Measurements from ENCODE around the gene BRINP2.

Gene BRINP2

DNA sequence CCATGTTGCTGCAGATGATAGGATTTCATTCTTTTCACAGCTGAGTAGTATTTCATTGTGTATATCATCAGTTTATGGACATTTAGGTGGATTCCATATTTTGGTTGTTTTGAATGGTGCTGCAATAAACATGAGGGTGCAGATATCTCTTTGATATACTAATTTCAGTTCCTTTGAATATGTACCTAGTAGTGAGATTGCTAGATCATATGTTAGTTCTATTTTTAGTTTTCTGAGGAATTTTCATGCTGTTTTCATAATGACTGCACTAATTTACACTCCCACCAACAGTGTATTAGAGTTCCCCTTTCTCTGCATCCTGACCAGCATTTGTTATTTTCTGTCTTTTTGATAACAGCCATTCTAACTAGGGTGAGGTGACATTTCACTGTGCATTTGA, 82.1 kb downstream of the BRINP2 start:
- Histone ChIP-seq H3K36me3 (ENCODE audit: control insufficient read depth, insufficient read depth, low read length, severe bottlenecking) (no peaks in the 10 kb centered on the region), H3K27me3 (replicated peaks; ENCODE audit: control insufficient read depth, insufficient read depth, low read length) (no peaks in the 10 kb centered on the region), H3K9me3 (ENCODE audit: control insufficient read depth, low read length) (no peaks in the 10 kb centered on the region), H3K4me1 (ENCODE audit: control insufficient read depth, insufficient read depth, low read length) (peaks cover 16% of the 10 kb centered on the region), H3K4me3 (ENCODE audit: low read length) (no peak overlapping the region), H3K9ac (ENCODE audit: low read length) (no peak overlapping the region)
- DNase-seq (ENCODE audit: low read depth) = no peak

DNA sequence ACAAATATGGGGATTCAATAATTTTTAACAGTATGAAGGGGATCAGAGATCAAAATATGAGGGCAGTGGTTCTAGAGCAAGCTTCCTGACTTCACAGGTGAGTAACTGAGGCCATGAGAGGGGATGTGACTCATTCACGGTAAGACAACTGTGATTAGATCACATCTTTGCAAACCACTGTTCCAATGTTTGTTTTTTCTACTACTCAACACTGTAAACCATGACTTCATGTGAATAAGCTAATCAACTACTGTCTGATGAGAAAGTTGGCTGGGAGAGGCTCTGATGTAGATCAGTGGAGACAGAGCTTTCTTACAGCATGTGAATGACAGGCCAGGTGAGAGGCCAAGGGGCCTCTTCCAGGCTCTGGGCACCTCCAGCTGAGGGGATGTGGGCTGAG, 84.7 kb downstream of the BRINP2 start:
- H3K4me1 ChIP-seq (ENCODE audit: control insufficient read depth, insufficient read depth, low read length) = peaks cover 16% of the 10 kb centered on the region
- H3K4me3 ChIP-seq (ENCODE audit: low read length) = no peak overlapping the region
- DNase-seq (ENCODE audit: low read depth) = no peak
- H3K27me3 ChIP-seq (replicated peaks; ENCODE audit: control insufficient read depth, insufficient read depth, low read length) = no peaks in the 10 kb centered on the region
- H3K9ac ChIP-seq (ENCODE audit: low read length) = no peak overlapping the region
- no peaks in the 10 kb centered on the region for H3K9me3 ChIP-seq (ENCODE audit: control insufficient read depth, low read length)
- H3K36me3 ChIP-seq (ENCODE audit: control insufficient read depth, insufficient read depth, low read length, severe bottlenecking) = no peaks in the 10 kb centered on the region

DNA sequence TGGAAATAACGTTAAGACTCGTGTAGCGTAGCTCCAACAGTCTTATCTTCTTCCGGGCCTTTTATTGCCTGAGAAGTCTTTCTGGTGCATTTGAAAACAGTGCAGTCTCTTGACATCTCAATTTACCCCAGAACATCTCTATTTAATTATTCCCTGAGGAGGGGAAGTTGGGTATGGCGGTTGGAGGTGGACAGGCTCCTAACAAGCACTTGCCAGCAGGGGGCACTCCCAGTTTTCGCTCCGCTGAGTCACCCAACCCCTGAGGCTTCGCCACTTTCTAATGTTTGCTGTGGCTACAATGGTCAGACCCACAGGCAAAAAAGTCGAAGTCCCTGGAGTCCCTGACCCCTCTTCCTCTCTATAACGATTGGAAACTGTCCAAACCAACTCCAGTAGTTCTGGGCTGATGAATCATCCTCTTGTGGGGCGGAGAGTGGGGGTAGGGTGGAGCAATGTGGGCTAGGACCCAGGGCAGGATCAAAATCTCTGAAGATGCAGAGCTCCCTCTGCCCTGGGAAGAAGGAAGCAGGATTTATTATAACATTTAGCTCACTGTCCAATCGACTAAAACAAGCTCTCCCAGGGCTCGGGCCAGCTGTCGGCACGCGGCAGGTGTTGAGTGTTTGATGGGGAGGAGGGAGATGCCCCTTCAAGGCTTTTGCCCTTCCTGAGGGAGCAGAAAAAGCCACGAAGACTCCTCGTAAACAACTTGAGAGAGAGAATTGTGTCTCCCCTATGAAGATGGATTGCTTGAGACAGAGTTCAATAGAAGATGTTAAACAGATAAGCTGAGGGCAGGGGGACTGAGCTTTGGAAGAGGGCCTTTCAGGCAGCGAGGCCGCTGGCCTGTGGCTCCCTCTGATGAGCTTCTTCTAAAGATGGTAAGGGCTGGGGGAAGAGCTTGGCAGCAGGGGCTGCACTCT, 85.7 kb downstream of the BRINP2 start:
- Histone ChIP-seq H3K27me3 (replicated peaks; ENCODE audit: control insufficient read depth, insufficient read depth, low read length) (peaks cover 7% of the 10 kb centered on the region), H3K9me3 (ENCODE audit: control insufficient read depth, low read length) (no peaks in the 10 kb centered on the region), H3K36me3 (ENCODE audit: control insufficient read depth, insufficient read depth, low read length, severe bottlenecking) (no peaks in the 10 kb centered on the region), H3K9ac (ENCODE audit: low read length) (no peak overlapping the region), H3K4me3 (ENCODE audit: low read length) (peak overlapping the region; percentile 30), H3K4me1 (ENCODE audit: control insufficient read depth, insufficient read depth, low read length) (peaks cover 16% of the 10 kb centered on the region)
- peak; percentile 55 for DNase-seq (ENCODE audit: low read depth)

DNA sequence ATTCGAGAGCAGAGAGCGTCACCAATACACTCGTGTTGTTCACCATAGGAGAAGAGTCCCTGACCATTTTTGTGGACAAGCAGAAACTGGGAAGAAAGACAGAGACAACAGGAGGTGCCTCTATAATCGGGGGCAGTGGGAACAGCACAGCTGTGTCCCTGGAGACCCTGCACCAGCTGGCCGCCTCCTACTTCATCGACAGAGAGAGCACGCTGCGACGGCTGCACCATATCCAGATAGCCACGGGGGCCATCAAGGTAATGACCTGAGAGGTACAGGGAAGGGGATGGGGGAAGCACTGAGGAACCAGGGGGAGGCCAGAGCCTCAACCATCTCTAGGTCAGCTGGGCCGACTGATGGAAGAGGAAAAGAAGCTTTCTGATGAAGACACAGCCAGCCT, 86.4 kb downstream of the BRINP2 start:
- no peak overlapping the region for H3K9ac ChIP-seq (ENCODE audit: low read length)
- no peak for DNase-seq (ENCODE audit: low read depth)

DNA sequence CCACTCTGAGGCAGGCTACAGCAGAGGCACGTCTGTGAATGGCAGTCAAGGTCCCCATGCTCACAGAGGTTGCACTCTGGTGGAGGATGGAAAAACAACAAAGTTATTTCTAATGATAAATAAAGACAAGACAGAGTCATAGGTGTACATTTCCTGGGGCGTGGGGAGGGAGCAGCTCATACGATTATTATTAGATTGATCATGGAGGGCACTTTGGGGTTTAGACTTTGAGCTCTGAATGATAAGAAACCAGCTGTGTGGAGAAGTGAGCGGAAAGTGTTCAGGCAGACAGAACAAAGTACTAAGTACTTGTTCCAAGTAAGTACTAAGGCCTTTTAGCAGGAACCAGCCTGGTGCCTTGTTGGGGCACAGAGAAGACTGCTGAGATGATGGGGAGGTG, 86.8 kb downstream of the BRINP2 start:
- Histone ChIP-seq H3K9me3 (ENCODE audit: control insufficient read depth, low read length) (peaks cover 3% of the 10 kb centered on the region), H3K9ac (ENCODE audit: low read length) (no peak overlapping the region), H3K4me3 (ENCODE audit: low read length) (no peak overlapping the region), H3K27me3 (replicated peaks; ENCODE audit: control insufficient read depth, insufficient read depth, low read length) (peaks cover 10% of the 10 kb centered on the region), H3K4me1 (ENCODE audit: control insufficient read depth, insufficient read depth, low read length) (peaks cover 16% of the 10 kb centered on the region), H3K36me3 (ENCODE audit: control insufficient read depth, insufficient read depth, low read length, severe bottlenecking) (no peaks in the 10 kb centered on the region)
- DNase-seq (ENCODE audit: low read depth) = no peak

More for the DNA sequence above, 86.4 kb downstream of the BRINP2 start:
- peaks cover 3% of the 10 kb centered on the region for H3K9me3 ChIP-seq (ENCODE audit: control insufficient read depth, low read length)
- no peaks in the 10 kb centered on the region for H3K36me3 ChIP-seq (ENCODE audit: control insufficient read depth, insufficient read depth, low read length, severe bottlenecking)
- peaks cover 16% of the 10 kb centered on the region for H3K4me1 ChIP-seq (ENCODE audit: control insufficient read depth, insufficient read depth, low read length)
- peaks cover 7% of the 10 kb centered on the region for H3K27me3 ChIP-seq (replicated peaks; ENCODE audit: control insufficient read depth, insufficient read depth, low read length)
- no peak overlapping the region for H3K4me3 ChIP-seq (ENCODE audit: low read length)

DNA sequence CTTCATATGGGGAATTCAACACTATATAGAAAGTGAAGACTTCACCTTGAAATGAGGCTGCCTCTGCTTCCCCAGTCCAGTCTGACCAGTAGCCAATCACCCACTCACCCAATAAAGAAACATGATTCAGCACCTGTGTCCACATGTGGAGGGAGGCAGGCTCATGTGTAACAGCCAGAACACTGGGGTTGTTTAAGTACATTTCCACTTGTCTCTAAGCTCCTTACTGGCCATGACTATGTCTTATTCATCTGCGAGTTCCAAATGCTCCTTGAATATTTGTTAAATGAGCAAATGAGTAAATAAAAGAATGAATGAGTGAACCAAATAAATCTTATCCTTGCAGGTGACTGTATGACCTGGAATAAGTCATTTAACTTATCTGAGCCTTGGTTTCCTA, 100.1 kb downstream of the BRINP2 start:
- peaks cover 16% of the 10 kb centered on the region for H3K4me1 ChIP-seq (ENCODE audit: control insufficient read depth, insufficient read depth, low read length)
- DNase-seq (ENCODE audit: low read depth) = no peak
- H3K27me3 ChIP-seq (replicated peaks; ENCODE audit: control insufficient read depth, insufficient read depth, low read length) = peaks cover 13% of the 10 kb centered on the region
- H3K4me3 ChIP-seq (ENCODE audit: low read length) = no peak overlapping the region
- no peak overlapping the region for H3K9ac ChIP-seq (ENCODE audit: low read length)
- no peaks in the 10 kb centered on the region for H3K36me3 ChIP-seq (ENCODE audit: control insufficient read depth, insufficient read depth, low read length, severe bottlenecking)
- no peaks in the 10 kb centered on the region for H3K9me3 ChIP-seq (ENCODE audit: control insufficient read depth, low read length)

DNA sequence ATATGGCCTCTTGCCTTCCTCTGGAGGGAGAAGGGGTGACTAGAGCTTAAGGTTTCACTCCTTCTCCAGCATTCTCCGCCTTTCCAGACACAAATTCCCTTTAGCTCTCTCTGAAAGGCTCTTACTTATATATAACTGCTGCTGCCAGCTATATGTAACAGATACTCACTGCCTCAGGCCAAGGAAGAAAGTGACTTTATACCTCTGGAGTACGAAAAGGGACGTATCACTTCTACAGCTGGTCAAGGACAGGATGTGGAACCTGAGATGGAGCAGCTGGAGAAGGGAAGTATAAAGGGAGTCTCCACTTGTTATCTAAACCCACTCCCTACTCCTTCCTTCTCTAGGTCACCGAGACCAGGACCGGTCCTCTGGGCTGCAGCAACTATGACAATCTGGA, 102.4 kb downstream of the BRINP2 start:
- peaks cover 13% of the 10 kb centered on the region for H3K27me3 ChIP-seq (replicated peaks; ENCODE audit: control insufficient read depth, insufficient read depth, low read length)
- no peak overlapping the region for H3K9ac ChIP-seq (ENCODE audit: low read length)
- H3K9me3 ChIP-seq (ENCODE audit: control insufficient read depth, low read length) = no peaks in the 10 kb centered on the region
- H3K4me3 ChIP-seq (ENCODE audit: low read length) = no peak overlapping the region
- H3K4me1 ChIP-seq (ENCODE audit: control insufficient read depth, insufficient read depth, low read length) = peaks cover 16% of the 10 kb centered on the region
- DNase-seq (ENCODE audit: low read depth) = no peak
- no peaks in the 10 kb centered on the region for H3K36me3 ChIP-seq (ENCODE audit: control insufficient read depth, insufficient read depth, low read length, severe bottlenecking)

DNA sequence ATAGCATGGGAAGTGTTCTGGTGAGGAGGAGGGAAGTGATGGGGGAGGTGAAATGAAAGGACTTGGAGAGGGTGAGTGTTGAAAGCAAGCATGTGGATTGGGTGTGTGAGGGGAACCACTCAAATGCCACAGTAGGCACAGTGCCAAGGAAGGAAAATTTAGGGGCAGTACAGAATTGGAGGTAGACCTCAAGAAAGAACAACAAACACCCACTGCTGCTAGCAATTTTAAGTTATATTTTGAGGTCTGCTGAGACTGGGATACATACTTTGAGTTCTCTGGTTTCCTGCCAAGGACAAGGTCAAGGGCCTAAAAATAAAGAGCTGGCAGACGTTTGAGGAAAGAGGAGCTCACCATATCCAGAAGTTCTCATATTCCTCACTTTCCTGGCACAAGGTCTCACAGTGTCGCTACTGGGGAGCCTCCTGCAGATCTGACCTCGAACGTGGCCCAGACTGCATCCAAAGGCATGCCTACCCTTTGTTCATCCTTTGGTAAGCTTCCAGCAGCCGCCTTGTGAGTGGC, 104.0 kb downstream of the BRINP2 start:
- peak; percentile 90 for DNase-seq (ENCODE audit: low read depth)
- H3K9me3 ChIP-seq (ENCODE audit: control insufficient read depth, low read length) = no peaks in the 10 kb centered on the region
- H3K27me3 ChIP-seq (replicated peaks; ENCODE audit: control insufficient read depth, insufficient read depth, low read length) = peaks cover 19% of the 10 kb centered on the region
- H3K9ac ChIP-seq (ENCODE audit: low read length) = no peak overlapping the region
- no peaks in the 10 kb centered on the region for H3K36me3 ChIP-seq (ENCODE audit: control insufficient read depth, insufficient read depth, low read length, severe bottlenecking)
- peak overlapping the region; percentile 28 for H3K4me3 ChIP-seq (ENCODE audit: low read length)
- H3K4me1 ChIP-seq (ENCODE audit: control insufficient read depth, insufficient read depth, low read length) = peaks cover 16% of the 10 kb centered on the region

DNA sequence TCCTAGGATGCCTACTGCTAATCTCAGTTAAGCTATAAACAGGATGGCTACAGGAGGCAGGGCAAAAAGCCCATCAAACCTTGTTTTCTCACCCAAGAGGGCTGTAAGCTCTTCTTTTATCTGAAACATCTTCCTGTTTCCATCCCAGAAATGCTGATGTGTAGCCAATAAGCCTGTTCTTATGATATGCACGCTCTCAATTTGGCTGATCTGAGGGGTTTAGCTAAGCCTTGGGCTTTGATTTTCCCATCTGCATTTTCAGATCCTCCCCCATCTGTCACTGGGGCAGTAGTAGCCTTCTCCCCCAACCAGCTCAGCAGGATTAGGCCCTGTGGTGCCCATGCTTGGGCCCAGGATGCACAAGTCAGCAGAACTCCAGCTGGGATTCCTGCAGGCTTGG, 105.0 kb downstream of the BRINP2 start:
- Histone ChIP-seq H3K9me3 (ENCODE audit: control insufficient read depth, low read length) (no peaks in the 10 kb centered on the region), H3K36me3 (ENCODE audit: control insufficient read depth, insufficient read depth, low read length, severe bottlenecking) (no peaks in the 10 kb centered on the region), H3K4me3 (ENCODE audit: low read length) (no peak overlapping the region), H3K27me3 (replicated peaks; ENCODE audit: control insufficient read depth, insufficient read depth, low read length) (peaks cover 27% of the 10 kb centered on the region), H3K9ac (ENCODE audit: low read length) (no peak overlapping the region), H3K4me1 (ENCODE audit: control insufficient read depth, insufficient read depth, low read length) (peaks cover 16% of the 10 kb centered on the region)
- DNase-seq (ENCODE audit: low read depth) = no peak

DNA sequence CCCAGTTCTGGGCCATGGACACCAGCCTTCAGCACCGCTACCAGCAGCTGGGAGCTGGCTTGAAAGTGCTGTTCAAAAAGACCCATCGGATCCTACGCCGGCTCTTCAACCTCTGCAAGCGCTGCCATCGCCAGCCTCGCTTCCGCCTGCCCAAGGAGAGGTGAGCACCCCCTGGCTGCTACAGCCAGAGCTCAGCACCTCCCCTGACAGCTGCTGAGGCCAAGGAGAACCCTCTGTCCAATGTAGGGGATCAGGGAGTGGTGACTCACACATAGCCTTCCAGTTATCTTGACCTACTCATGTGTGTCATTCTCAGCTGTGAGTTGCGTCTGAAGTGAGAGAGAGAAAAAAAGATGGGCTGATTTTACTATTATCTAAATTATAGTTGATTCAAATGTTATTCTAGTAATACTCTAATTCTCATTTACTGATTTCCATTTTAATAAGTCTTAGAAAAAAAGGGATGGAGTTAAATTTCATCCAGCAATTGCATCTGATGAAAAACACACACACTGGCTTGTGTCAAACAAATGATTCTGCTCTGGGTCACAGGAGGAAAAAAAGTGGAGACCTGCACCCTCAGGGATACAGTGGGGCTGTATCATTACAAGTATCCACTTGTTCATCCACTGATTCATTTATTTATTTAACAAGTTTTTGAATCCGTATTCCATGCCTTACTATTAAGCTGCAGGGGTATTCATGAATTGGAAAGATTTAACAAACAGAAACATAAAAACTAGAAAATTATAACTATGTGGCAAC, 108.0 kb downstream of the BRINP2 start:
- no peaks in the 10 kb centered on the region for H3K36me3 ChIP-seq (ENCODE audit: control insufficient read depth, insufficient read depth, low read length, severe bottlenecking)
- H3K9me3 ChIP-seq (ENCODE audit: control insufficient read depth, low read length) = no peaks in the 10 kb centered on the region
- H3K27me3 ChIP-seq (replicated peaks; ENCODE audit: control insufficient read depth, insufficient read depth, low read length) = peaks cover 43% of the 10 kb centered on the region
- no peak overlapping the region for H3K4me3 ChIP-seq (ENCODE audit: low read length)
- peak; percentile 7 for DNase-seq (ENCODE audit: low read depth)
- H3K9ac ChIP-seq (ENCODE audit: low read length) = no peak overlapping the region
- H3K4me1 ChIP-seq (ENCODE audit: control insufficient read depth, insufficient read depth, low read length) = peaks cover 15% of the 10 kb centered on the region

DNA sequence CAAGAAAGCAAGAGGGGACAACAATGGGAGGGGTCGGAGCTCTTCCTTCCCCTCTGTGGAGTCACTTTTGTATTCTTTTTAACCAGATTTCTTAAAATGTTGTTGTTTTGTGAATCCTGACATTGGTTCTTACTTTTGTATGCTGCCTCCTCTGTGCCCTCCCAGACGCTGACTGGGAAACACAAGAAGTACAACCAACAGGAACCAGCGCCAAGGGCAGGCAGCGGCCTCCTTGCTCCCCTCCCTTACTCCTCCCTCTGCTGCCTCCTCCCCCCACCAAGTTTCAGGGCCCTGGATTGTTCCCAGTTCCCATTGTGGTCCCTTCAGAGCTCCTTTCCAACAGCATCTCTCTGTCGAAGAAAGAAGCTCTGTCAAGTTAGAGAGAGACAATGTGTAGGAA, 111.1 kb downstream of the BRINP2 start:
- Histone ChIP-seq H3K9ac (ENCODE audit: low read length) (no peak overlapping the region), H3K4me1 (ENCODE audit: control insufficient read depth, insufficient read depth, low read length) (peaks cover 11% of the 10 kb centered on the region), H3K4me3 (ENCODE audit: low read length) (no peak overlapping the region), H3K9me3 (ENCODE audit: control insufficient read depth, low read length) (no peaks in the 10 kb centered on the region), H3K27me3 (replicated peaks; ENCODE audit: control insufficient read depth, insufficient read depth, low read length) (peaks cover 52% of the 10 kb centered on the region), H3K36me3 (ENCODE audit: control insufficient read depth, insufficient read depth, low read length, severe bottlenecking) (no peaks in the 10 kb centered on the region)
- no peak for DNase-seq (ENCODE audit: low read depth)

All from adipocyte (in vitro differentiated cells).